Panc1 (cell line): ENCODE measurements around the gene MIPEP.

Source experiments
- CTCF ChIP-seq: fragments of 450-650 bp; IDR thresholded peaks from 2 replicates; pipeline ENCODE4 v1.5.1; 2017; ENCODE audit warnings: mild to moderate bottlenecking
- POLR2AphosphoS5 ChIP-seq: IDR thresholded peaks from 2 replicates; pipeline ENCODE4 v1.6.1; 2012; ENCODE audit warnings: mild to moderate bottlenecking, low read depth, low read length, moderate library complexity
- REST ChIP-seq, 2 experiments: IDR thresholded peaks; 2 replicates each; pipeline ENCODE4 v1.6.1; 2011 to 2012; ENCODE audit warnings: low read depth in 2 of 2, control low read depth in 1 of 2, low read length in 1 of 2, mild to moderate bottlenecking in 1 of 2, moderate library complexity in 1 of 2; ENCODE audit not compliant: insufficient read depth in 1 of 2
- SIN3A ChIP-seq: IDR thresholded peaks from 2 replicates; pipeline ENCODE4 v1.6.1; 2012; ENCODE audit warnings: low read depth, mild to moderate bottlenecking, low read length, moderate library complexity, borderline replicate concordance; ENCODE audit not compliant: insufficient read depth
- TCF7L2 ChIP-seq: IDR thresholded peaks from 2 replicates; pipeline ENCODE4 v1.6.1; 2011; ENCODE audit warnings: mild to moderate bottlenecking, low read depth, low read length, inconsistent platforms

GRCh38 chr13:23766283-23766682, 122.9 kb downstream of the MIPEP start:
- TF ChIP-seq REST (IDR thresholded peaks at IDR 0.05; ENCODE audit: insufficient read depth in 1 of 2, low read depth in 2 of 2, low read length in 1 of 2): no peak
- no peak for TF ChIP-seq POLR2AphosphoS5
- TF ChIP-seq CTCF: no peak
- no peak for TF ChIP-seq SIN3A
- no peak for TF ChIP-seq TCF7L2
